ENCODE data around the gene SYCE1.
"Not testable (repeated sequence)": the region's sequence is repeated elsewhere in the genome, so short reads cannot be mapped to it uniquely, and the experiment has no call there.

The SYCE1 gene

GRCh38 chr10:133555521-133555920, 9.9 kb downstream of the SYCE1 start:
- DNase-seq: no peak

DNA sequence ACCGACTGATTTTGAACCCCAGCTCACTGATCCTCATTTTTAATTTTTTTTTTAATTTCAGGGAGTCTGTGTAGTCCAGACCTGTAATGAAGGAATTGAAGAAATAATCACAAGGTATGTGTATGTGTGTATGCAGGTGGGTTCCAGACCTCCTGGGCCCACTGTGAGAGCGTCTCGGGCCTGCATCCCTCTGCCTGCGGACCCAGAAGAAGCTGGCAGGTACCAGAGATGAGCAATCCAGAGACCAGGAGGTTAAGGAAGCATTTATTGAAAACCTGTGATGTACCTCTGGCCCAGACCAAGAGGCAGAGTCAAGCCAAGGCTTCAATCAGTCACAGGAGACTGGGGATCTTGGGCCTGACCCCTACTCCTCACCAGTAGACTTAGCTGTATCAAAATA, 10.8 kb downstream of the SYCE1 start:
- no peak for DNase-seq

DNA sequence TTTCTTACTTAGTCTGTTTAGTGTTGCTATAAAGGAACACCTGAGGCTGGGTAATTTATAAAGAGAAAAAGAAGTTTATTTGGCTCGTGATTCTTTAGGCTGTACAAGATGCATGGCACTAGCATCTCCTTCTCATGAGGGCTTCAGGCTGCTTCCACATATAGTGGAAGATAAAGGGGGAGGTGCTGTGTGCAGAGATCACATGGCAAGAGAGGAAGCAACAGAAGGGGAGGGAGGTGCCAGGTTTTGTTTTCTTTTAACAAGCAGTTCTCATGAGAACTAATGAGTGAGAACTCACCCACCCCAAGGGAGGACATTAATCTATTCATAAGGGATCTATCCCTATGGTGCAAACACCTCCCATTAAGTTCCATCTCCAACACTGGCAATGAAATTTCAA, 20.9 kb downstream of the SYCE1 start:
- DNase-seq: no peak

DNA sequence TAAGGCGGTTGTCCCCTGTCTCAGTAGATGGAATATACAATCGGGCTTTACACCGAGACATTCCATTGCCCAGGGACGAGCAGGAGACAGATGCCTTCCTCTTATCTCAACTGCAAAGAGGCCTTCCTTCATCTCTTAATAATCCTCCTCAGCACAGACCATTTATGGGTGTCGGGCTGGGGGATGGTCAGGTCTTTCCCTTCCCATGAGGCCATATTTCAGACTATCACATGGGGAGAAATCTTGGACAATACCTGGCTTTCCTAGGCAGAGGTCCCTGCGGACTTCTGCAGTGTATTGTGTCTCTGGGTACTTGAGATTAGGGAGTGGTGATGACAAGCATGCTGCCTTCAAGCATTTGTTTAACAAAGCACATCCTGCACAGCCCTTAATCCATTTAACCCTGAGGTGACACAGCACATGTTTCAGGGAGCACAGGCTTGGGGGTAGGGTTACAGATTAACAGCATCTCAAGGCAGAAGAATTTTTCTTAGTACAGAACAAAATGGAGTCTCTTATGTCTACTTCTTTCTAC, 23.9 kb downstream of the SYCE1 start:
- DNase-seq: not testable (repeated sequence)

GRCh38 chr10:133537546-133538545, 27.5 kb downstream of the SYCE1 start:
- DNase-seq: no peak

- no peak for DNase-seq
These were observed 29.2 kb downstream of the SYCE1 start for GRCh38 chr10:133536198-133536597.

- no peak for DNase-seq
These were observed 31.0 kb downstream of the SYCE1 start for GRCh38 chr10:133534417-133534816.

DNA sequence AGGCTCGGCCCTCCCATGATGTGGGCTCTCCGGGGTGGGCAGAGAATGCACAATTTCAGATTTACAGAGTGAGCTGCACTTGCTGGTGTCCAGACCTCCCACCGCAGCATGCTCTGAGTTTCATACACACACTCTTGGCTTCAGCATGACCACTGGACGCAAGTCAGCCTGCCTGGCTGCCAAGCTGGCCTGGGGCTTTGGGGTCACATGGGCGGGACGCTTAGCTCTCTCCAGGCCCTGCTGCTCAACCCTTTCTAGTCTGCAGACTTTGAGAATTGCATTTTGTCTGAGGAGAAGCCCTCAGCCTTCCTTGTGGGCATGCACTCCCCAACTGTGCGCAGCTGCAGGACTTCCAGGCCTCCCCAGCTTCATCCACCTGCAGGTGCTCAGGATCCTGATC, 32.5 kb downstream of the SYCE1 start:
- DNase-seq: no peak

- no peak for DNase-seq
These were observed 34.9 kb downstream of the SYCE1 start for GRCh38 chr10:133530506-133530905.

DNA sequence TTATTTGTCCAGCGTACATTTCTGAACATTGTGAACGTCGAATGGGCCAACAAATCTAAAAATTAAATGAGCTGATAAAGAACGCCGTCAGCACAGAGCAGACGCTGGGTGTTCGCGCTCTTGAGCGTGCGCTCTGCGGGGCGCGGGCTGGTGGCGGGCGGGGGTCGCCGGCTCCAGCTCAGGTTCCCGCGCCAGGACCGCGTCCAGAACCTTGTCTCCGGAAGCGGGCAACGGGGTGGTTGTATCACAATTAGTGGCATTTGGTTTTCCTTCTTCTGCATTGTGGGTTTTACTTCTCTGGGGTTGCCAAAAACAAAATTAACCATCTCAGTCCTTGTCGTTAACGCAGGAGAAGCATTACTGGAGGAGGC, 35.8 kb downstream of the SYCE1 start:
- DNase-seq: no peak

DNA sequence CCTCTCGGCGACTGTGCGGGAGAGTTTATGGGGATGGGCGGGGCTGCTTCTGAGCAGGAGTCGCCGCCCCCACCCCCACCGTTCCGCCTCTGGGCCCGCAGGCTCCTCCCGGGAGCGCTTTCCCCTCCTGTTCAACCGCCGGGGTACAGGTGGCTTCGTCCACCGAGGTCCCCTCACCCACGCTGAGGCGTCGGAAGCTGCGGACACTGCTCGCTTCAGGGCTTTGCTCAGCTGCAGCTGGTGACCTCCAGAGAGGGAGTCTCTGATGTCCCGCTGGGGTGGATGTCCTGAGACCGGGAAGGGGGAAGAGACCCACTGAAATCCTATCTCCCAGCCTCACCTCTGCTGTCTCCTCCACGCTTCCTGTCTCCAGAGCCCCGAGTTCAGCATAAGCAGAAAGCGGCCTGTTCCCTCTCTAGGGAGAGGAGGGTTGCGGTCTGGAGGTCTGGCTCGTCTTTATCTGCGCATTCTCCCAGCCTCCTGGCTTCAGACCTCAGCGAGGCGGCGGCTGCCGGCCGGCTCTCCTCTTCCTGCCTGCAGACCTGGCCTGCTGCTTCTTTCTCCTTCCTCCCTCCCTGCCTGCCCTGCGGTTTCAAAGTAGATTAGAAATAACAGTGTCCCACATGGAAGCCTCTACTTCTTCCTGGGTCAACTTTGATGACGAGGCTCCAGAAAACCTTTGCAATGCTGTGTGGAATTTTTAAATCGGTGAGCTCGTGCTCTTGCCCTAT, 36.4 kb downstream of the SYCE1 start:
- no peak for DNase-seq

- DNase-seq: no peak
These were observed 37.0 kb downstream of the SYCE1 start for GRCh38 chr10:133528296-133528844.

GRCh38 chr10:133527771-133528271, 37.6 kb downstream of the SYCE1 start:
- no peak for DNase-seq

GRCh38 chr10:133526957-133527588, 38.3 kb downstream of the SYCE1 start, which contains the start of gene CYP2E1:
Gene CYP2E1, plus strand, starts transcription at chr10:133527363. Its CDS starts 33 bp downstream, at chr10:133527396.
- DNase-seq: no peak

GRCh38 chr10:133525444-133525843, 39.9 kb downstream of the SYCE1 start:
- no peak for DNase-seq

GRCh38 chr10:133523631-133524203, 41.7 kb downstream of the SYCE1 start:
- no peak for DNase-seq

- peak; percentile 83 for DNase-seq
These were observed 45.1 kb downstream of the SYCE1 start for GRCh38 chr10:133520193-133520738.

GRCh38 chr10:133518517-133518916, 46.9 kb downstream of the SYCE1 start:
- not testable (repeated sequence) for DNase-seq

GRCh38 chr10:133516057-133516456, 49.3 kb downstream of the SYCE1 start:
- DNase-seq: no peak

- no peak for DNase-seq
These were observed 49.9 kb downstream of the SYCE1 start for GRCh38 chr10:133515471-133515870.

DNA sequence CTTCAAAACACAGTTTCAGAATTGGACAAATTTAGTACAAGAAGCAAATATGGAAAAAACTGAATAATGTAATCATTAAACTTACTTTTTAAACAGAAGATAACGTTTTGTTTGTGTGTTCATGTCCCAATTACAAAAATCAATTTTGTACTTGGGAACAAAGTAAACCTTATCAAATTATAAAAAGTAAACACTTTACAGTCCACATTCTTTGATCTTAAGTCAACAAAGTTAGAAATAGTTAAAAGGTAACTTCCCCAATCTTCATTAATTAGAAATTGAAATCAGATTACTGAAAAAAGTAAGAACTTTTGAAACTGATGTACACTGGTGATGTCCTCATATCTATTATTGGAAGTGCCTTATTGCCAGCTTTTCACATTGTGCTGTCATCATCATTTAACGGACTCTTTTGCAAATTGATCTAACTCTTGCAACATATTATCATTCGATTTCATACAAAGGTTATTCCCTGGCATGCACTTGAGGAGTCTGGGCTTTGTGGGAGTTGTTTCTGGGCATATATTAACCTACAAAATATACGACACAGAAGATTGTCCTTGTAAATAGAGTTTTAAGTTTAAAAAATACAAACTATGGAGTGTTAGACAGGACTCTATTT, 53.4 kb downstream of the SYCE1 start:
- no peak for DNase-seq

All from CD4-positive, alpha-beta T cell treated with Interleukin-4 for 4 hours (primary cell).